SK-N-DZ (cell line): Measurements from ENCODE around the gene VCL.
"Not testable (repeated sequence)": the region's sequence is repeated elsewhere in the genome, so short reads cannot be mapped to it uniquely, and the experiment has no call there.

ENCODE experiments used
- DNase-seq: peaks from one replicate; pipeline ENCODE4 v3.0.0-alpha.2; 2015; ENCODE audit warnings: low spot score

VCL gene

GRCh38 chr10:74000892-74001669 lies 3.2 kb downstream of the VCL start:
- DNase-seq = no peak

- DNase-seq = no peak
These were observed 8.4 kb downstream of the VCL start for GRCh38 chr10:74006269-74006668.

GRCh38 chr10:74008212-74008731 lies 10.4 kb downstream of the VCL start:
- no peak for DNase-seq

- DNase-seq = no peak
These were observed 13.1 kb downstream of the VCL start for GRCh38 chr10:74011017-74011416.

GRCh38 chr10:74011770-74012169 lies 13.9 kb downstream of the VCL start:
- no peak for DNase-seq

GRCh38 chr10:74012480-74012879 lies 14.6 kb downstream of the VCL start:
- DNase-seq = no peak

GRCh38 chr10:74013004-74013403 lies 15.1 kb downstream of the VCL start:
- DNase-seq = no peak

- not testable (repeated sequence) for DNase-seq
These were observed 16.7 kb downstream of the VCL start for GRCh38 chr10:74014574-74014973.

- DNase-seq = no peak
These were observed 20.3 kb downstream of the VCL start for GRCh38 chr10:74018241-74018640.

GRCh38 chr10:74021248-74022055 lies 23.5 kb downstream of the VCL start:
- DNase-seq = no peak

GRCh38 chr10:74022926-74023629 lies 25.2 kb downstream of the VCL start:
- DNase-seq = no peak

- DNase-seq = no peak
These were observed 26.7 kb downstream of the VCL start for GRCh38 chr10:74024600-74024999.

GRCh38 chr10:74025380-74025978 lies 27.6 kb downstream of the VCL start:
- DNase-seq = no peak

GRCh38 chr10:74026428-74027015 lies 28.6 kb downstream of the VCL start:
- no peak for DNase-seq

GRCh38 chr10:74027702-74028101 lies 29.8 kb downstream of the VCL start:
- no peak for DNase-seq

- no peak for DNase-seq
These were observed 32.0 kb downstream of the VCL start for GRCh38 chr10:74029943-74030342.

GRCh38 chr10:74032208-74032607 lies 34.3 kb downstream of the VCL start:
- DNase-seq = not testable (repeated sequence)

GRCh38 chr10:74032900-74033655 lies 35.2 kb downstream of the VCL start:
- DNase-seq = no peak

- DNase-seq = no peak
These were observed 35.8 kb downstream of the VCL start for GRCh38 chr10:74033702-74034101.

GRCh38 chr10:74034301-74034700 lies 36.4 kb downstream of the VCL start:
- DNase-seq = no peak
